ENCODE data around the gene TSPAN5. TPM values are rescaled to one million over a fixed set of nuclear protein-coding genes. Genes with fewer than 3 reads are reported as not detected.

Gene TSPAN5
- total RNA-seq, 2 experiments from 2014 or later = 1.8 to 2.8 TPM

DNA sequence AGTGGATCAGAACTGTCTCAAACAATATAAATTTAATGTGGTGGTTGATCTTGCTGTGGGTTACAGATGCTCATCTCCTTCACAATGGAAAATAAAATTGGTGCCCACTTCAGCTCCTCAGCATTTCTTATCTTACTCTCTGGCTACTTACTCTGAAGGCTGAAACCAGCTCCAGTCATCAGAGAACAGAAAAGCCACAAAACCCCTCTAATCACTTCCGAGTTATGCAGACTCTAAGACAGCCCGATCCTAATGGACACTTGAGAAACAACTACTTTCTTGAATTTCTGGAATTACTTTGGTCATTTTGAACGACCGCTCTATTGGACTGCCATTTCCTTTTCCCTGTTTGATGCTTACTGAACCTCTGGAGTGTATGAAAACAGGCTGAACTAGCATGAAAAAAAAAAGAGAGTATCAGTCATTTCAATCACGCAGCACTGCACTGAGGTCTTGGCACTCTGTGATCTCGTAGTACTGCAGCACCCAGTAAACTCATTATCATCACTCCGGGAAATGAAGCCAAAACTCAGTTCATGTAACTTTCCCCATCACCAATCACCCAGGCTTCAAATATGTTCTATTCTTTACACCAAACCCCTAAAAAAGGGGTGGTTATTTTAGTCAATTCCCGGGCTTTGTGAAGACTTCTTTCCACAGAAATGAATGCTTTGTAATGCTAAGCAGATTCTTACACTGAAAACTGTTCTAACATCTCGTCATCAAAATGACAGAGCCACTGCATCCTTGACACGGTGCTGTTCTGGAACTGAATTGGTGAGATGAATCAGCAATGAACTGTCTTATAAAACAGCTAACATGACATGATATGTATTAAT lies 54.5 kb downstream of the TSPAN5 start:
- H3K9me3 ChIP-seq (ENCODE audit: control insufficient read depth in 1 of 2, insufficient read depth in 1 of 2, low read length in 2 of 2) = no peaks in the 10 kb centered on the region
- H3K27ac ChIP-seq (ENCODE audit: low read depth in 1 of 2, low read length in 2 of 2) = no peak overlapping the region
- no peaks in the 10 kb centered on the region for H3K27me3 ChIP-seq (ENCODE audit: control insufficient read depth in 1 of 2, insufficient read depth in 2 of 2, low read length in 2 of 2)
- DNase-seq (peak in 1 of 14 experiments; percentile 13), ATAC-seq (ENCODE audit: poor library complexity) (peak; percentile 57)
- H3K4me3 ChIP-seq (ENCODE audit: low read length) = peak overlapping the region; percentile 8
- Mint-ChIP-seq H3K4me3 (peak overlapping the region; percentile 67), H3K36me3 (ENCODE audit: low read depth) (peaks cover 24% of the 10 kb centered on the region), H3K27ac (peak overlapping the region; percentile 69), H3K27me3 (no peaks in the 10 kb centered on the region), H3K4me1 (ENCODE audit: low read depth) (peaks cover 71% of the 10 kb centered on the region), H3K9me3 (peaks cover 4% of the 10 kb centered on the region)
- intact Hi-C loops (cut with DNase I, micrococcal nuclease) = loop anchor here in 1 of 2 experiments (5.0 kb wide), 1 partner anchor 53 kb away; the partner anchor contains the start of gene TSPAN5
- H3K36me3 ChIP-seq (ENCODE audit: insufficient read depth, low read length) = no peaks in the 10 kb centered on the region
- peaks cover 27% of the 10 kb centered on the region for H3K4me1 ChIP-seq (ENCODE audit: insufficient read depth, low read length)
- CTCF ChIA-PET = interaction anchor here (1.1 kb wide), 1 partner anchor 19 kb away, joined by 5 read pairs; no protein-coding TSS in a partner anchor
- POLR2A ChIA-PET = no interaction called here
- no peak for TF ChIP-seq CTCF (IDR thresholded peaks at IDR 0.05)

DNA sequence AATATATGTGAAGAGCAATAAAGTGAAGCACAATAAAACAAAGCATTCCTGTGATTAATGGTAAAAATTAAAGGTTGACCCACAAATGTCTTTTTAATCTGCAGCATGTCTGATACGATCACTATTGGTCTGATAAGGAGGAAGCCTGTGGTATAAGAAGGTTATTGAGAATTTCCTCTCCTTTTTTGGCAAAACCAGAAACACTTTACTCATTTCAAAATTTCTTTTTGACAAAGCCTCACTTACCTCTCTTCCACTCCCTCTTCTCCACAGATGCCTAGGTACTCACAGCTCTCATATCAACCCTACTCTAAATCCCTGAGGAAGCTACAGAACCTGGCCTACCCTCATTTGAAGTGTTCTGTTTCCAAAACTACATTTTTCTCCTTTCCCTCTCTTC lies 56.1 kb downstream of the TSPAN5 start:
- H3K27me3 Mint-ChIP-seq = no peaks in the 10 kb centered on the region
- no peaks in the 10 kb centered on the region for H3K9me3 ChIP-seq (ENCODE audit: control insufficient read depth in 1 of 2, insufficient read depth in 1 of 2, low read length in 2 of 2)
- DNase-seq (no peak), ATAC-seq (ENCODE audit: poor library complexity) (no peak)
- peak overlapping the region; percentile 45 for H3K4me3 Mint-ChIP-seq
- ChIA-PET POLR2A (no interaction called here), CTCF (interaction anchor here (1.1 kb wide), 1 partner anchor 58 kb away, joined by 3 read pairs; no protein-coding TSS in a partner anchor)
- no peaks in the 10 kb centered on the region for H3K36me3 ChIP-seq (ENCODE audit: insufficient read depth, low read length)
- H3K27ac ChIP-seq (ENCODE audit: low read depth in 1 of 2, low read length in 2 of 2) = no peak overlapping the region
- no peak overlapping the region for H3K4me3 ChIP-seq (ENCODE audit: low read length)
- peaks cover 4% of the 10 kb centered on the region for H3K9me3 Mint-ChIP-seq
- H3K27me3 ChIP-seq (ENCODE audit: control insufficient read depth in 1 of 2, insufficient read depth in 2 of 2, low read length in 2 of 2) = no peaks in the 10 kb centered on the region
- peak overlapping the region; percentile 34 for H3K27ac Mint-ChIP-seq
- intact Hi-C loops (cut with DNase I, micrococcal nuclease) = loop anchor here in 1 of 2 experiments (5.0 kb wide), 1 partner anchor 55 kb away; the partner anchor contains the start of gene TSPAN5
- H3K4me1 Mint-ChIP-seq (ENCODE audit: low read depth) = peaks cover 59% of the 10 kb centered on the region
- peaks cover 24% of the 10 kb centered on the region for H3K36me3 Mint-ChIP-seq (ENCODE audit: low read depth)
- no peak for TF ChIP-seq CTCF (IDR thresholded peaks at IDR 0.05)
- H3K4me1 ChIP-seq (ENCODE audit: insufficient read depth, low read length) = peaks cover 20% of the 10 kb centered on the region

DNA sequence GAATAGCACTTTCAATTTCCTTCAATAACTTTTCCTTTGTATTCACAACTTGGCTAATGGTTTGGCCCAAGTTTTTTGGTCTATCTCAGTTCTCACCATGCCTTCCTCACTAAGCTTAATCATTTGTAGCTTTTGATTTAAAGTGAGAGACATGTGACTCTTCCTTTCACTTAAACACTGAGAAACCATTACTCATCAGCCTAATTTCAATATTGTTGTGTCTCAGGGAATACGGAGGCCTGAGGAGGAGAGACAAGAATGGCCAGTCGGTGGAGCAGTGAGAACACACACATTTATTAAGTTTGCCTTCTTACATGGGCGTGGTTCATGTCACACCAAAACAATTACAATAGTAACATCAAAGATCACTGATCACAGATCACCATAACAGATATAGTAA lies 56.7 kb downstream of the TSPAN5 start:
- Mint-ChIP-seq H3K27me3 (no peaks in the 10 kb centered on the region), H3K4me3 (peak overlapping the region; percentile 39), H3K9me3 (peaks cover 4% of the 10 kb centered on the region), H3K36me3 (ENCODE audit: low read depth) (peaks cover 24% of the 10 kb centered on the region), H3K4me1 (ENCODE audit: low read depth) (peaks cover 53% of the 10 kb centered on the region), H3K27ac (peak overlapping the region; percentile 16)
- no peak for TF ChIP-seq CTCF (IDR thresholded peaks at IDR 0.05)
- Histone ChIP-seq H3K9me3 (ENCODE audit: control insufficient read depth in 1 of 2, insufficient read depth in 1 of 2, low read length in 2 of 2) (no peaks in the 10 kb centered on the region), H3K4me3 (ENCODE audit: low read length) (no peak overlapping the region), H3K4me1 (ENCODE audit: insufficient read depth, low read length) (peaks cover 20% of the 10 kb centered on the region), H3K27me3 (ENCODE audit: control insufficient read depth in 1 of 2, insufficient read depth in 2 of 2, low read length in 2 of 2) (no peaks in the 10 kb centered on the region), H3K27ac (ENCODE audit: low read depth in 1 of 2, low read length in 2 of 2) (no peak overlapping the region), H3K36me3 (ENCODE audit: insufficient read depth, low read length) (no peaks in the 10 kb centered on the region)
- POLR2A ChIA-PET = no interaction called here
- DNase-seq (peak in 4 of 14 experiments; percentile 16 to 40 (median 24)), ATAC-seq (ENCODE audit: poor library complexity) (peak; percentile 47)
- CTCF ChIA-PET = interaction anchor here (1.1 kb wide), 1 partner anchor 58 kb away, joined by 3 read pairs; no protein-coding TSS in a partner anchor
- intact Hi-C loops (cut with DNase I, micrococcal nuclease) = loop anchor here in 1 of 2 experiments (5.0 kb wide), 1 partner anchor 56 kb away; the partner anchor contains the start of gene TSPAN5
